Stimulated activated naive CD4-positive, alpha-beta T cell treated with Interleukin-2 at 50 U/mL for 16 hours (primary cell): ENCODE results near the gene BMP8A.
"Not testable (repeated sequence)": the region's sequence is repeated elsewhere in the genome, so short reads cannot be mapped to it uniquely, and the experiment has no call there.

Experiments used
- DNase-seq: peaks from one replicate; lab custom pipeline; 2025; lab: John Stamatoyannopoulos, UW

The BMP8A gene

GRCh38 chr1:39483276-39483675 is 8.2 kb upstream of the BMP8A start:
- DNase-seq = no peak

DNA sequence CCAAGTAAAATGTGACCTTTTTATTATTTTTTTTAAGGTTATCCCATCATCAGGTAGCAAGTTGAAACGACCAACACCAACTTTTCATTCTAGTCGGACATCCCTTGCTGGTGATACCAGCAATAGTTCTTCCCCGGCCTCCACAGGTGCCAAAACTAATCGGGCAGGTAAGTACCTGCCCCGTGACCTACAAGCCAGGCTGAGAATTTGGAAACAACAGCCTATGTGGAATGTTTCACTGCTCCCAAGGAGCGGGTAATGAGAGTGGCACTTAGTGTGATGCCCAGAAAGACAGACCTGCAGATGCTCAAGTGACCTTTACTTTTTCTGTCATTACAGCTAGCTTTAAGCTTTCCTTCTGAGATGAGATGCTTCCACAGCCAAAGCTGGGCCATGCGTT is 6.9 kb upstream of the BMP8A start:
- no peak for DNase-seq

GRCh38 chr1:39485046-39485803 is 6.2 kb upstream of the BMP8A start:
- no peak for DNase-seq

- no peak for DNase-seq
Observed at GRCh38 chr1:39488012-39488545, 3.4 kb upstream of the BMP8A start.

DNA sequence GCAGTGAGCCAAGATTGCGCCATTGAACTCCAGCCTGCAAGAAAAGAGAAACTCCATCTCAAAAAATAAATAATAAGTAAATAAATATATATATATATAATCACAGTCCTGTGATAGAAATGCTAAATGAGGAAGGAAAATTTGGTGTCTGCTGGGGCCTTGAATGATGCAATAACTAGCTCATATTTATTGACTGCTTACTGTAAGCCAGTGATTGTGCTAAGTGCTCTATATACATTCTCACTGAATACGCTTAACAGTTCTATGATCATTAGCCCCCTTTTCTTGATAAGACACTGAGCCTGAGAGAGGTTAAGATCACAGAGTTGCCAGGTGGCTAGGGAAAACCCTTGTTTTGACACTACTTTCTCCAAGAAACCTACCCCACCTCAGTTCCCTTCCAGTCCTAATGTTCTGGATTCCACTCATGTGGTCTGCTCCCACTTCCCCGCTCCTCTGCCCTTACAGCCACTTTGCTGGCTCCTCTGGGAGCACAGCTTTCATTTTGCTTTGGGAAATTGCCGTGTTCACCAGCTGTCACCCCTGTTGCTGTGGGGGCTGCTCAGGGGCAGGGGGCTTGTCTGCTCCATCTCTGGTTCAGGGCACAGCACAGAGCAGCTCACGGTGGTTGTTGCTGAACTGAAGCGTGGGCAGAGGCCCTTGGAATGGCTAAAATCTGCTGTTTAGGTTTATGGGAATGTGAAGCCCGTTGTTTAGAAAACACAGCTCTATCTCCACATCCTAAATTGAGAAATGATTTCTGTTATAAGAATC is 2.5 kb upstream of the BMP8A start:
- no peak for DNase-seq

GRCh38 chr1:39489567-39490239 is 1.7 kb upstream of the BMP8A start:
- DNase-seq = no peak

DNA sequence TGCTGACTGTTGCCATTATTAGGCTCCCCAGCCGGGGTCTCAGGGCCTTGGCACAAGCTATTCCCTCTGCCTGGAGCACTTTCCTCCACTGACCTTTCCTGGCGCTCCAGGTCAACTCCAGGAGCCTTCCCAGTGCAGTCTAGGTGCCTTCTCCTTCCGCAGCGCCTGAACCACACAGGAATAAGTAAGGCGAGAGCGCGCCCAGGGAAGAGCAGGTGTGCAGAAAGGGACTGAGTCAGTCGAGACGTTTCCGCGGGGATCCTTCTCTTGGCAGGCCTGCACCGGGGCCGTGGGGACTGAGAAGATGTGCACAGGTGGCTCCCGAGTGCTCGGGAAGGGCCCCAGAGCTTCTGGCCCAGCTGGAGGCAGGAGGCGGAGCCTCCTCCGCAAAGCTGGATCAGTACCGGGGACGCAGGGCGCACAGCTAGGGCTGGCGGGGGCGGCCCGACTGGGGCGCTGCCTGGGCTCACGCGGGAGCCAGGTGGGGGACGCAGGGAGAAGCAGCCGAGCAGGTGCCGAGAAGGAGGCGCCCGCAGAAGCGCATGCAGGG is 765 bp upstream of the BMP8A start:
- peak; percentile 14 for DNase-seq

GRCh38 chr1:39492118-39493042 is 944 bp downstream of the BMP8A start:
- DNase-seq = not testable (repeated sequence)

GRCh38 chr1:39493043-39493810 is 1.8 kb downstream of the BMP8A start:
- not testable (repeated sequence) for DNase-seq

DNA sequence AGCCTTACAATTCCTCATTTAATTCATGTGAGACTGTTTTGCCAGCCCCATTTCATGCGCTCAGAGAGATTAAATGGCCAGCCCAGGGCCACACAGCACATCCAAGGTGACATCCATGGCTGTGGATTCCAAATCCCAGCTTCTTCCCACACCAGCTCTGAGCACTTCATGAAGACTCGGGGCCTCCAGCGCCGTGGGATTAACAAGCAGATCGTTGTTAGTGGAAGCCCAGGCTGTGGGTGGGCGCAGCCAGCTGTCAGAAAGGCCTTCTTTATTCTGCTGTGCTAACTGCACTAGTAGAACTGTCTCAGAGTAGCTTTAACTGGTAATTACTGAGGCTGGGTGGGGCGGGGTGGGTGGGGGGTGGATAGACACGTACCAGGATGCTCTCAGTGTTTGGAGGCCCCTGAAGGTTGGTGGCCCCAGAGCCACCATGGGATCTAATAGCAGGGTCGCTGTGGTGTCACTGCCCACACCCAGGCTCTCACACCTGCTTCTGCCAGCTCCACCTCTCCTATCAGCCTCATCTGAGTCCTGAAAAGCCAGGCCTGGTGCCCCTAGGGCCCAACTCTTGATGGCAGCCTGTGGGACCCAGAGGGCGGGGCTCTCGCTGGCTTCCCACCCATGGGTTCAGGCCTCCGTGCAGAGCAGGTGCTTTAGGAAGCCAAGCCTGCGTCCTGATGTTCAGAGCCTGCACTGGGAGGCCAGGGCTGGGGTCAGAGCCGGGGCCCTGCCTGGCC is 3.4 kb downstream of the BMP8A start:
- DNase-seq = no peak

DNA sequence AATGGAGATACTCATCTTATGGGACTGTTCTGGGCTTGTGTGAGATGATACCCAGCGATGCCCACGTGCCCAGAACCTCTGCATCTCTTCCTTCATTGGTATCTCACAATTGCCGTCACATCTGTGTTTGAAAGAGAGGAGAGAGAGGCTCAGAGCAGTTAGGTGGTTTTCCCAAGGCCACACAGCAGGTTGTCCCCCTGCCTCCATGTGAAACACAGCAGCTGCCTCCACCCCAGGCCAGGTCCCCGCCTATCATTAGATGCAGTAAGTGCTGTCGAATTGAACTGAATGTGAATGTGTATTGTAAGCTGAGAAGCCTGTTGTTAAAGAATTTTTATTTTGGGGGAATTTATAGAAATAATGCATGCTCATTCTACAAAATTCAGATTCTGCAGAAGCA is 5.1 kb downstream of the BMP8A start:
- DNase-seq = not testable (repeated sequence)

GRCh38 chr1:39497585-39497984 is 6.1 kb downstream of the BMP8A start:
- no peak for DNase-seq

- DNase-seq = not testable (repeated sequence)
Observed at GRCh38 chr1:39498096-39498710, 6.8 kb downstream of the BMP8A start.

DNA sequence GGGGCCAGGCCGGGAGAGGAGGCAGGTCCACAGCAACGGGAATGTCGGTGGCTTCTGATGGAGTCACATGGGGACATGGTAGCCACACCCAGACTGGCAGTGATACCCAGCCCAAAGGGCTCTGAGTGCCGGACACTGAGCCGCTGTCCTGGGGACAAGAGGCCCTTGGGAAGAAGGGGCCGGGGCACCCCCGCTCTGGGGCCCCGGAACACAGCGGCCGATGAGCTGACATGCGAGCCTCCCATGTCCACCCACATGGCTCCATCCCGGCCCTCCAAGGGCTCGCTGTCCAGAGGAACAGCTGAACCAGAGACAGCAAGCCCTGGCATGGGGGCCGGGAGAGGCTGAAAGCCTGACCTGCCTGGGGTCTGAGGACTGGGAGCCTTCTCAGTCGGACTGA is 7.4 kb downstream of the BMP8A start:
- not testable (repeated sequence) for DNase-seq

- DNase-seq = no peak
Observed at GRCh38 chr1:39499668-39500067, 8.2 kb downstream of the BMP8A start.

DNA sequence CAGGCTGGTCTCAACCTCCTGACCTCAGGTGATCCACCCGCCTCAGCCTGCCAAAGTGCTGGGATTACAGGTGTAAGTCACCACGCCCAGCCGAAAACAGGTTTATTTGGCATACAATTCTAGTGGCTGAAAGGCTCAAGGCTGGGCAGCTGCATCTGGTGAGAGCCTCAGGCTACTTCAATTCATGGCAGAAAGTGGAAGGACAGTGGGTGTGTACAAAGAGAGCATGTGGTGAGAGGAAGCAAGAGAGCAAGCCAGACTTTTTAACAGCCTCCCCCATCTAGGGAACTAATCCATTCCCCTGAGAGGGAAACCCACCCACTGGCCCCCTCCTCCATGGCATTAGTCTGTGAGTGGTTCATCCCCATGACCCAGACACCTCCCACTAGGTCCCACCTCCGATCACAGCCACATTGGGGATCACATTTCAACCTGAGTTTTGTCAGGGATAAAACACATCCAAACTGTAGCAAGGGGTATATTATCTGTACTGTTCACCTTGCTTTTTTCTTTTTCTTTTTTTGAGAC is 9.5 kb downstream of the BMP8A start:
- no peak for DNase-seq

DNA sequence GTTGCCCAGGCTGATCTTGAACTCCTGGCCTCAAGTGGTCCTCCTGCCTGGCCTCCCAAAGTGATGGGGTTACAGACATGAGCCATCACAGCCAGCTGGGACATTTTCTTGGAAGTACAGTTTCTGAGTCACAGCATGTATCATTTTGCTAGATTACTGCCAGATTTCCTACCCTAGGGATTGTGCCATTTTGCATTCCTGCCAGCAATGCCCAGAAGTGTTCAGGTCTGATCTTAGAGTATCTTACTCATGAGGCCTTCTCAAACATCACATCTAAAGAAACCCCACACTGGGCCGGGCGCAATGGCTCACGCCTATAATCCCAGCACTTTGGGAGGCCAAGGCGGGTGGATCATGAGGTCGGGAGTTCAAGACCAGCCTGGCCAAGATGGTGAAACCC is 10.2 kb downstream of the BMP8A start:
- no peak for DNase-seq

GRCh38 chr1:39504436-39504835 is 13.0 kb downstream of the BMP8A start:
- DNase-seq = not testable (repeated sequence)

DNA sequence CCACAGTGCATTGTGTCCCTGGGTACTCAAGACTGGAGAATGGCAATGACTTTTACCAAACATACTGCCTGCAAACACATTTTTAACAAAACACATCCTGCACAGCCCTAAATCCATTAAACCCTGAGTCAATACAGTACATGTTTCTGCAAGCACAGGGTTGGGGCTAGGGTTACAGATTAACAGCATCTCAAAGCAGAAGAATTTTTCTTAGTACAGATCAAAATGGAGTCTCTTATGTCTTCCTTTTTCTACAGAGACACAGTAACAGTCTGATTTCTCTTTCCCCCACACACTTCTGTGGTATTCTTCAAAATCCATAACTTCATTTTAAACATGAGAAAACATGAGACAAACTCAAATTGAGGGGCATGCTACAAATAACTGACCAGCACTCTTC is 13.9 kb downstream of the BMP8A start:
- DNase-seq = no peak
